Liver (tissue), 9 donors: ENCODE data around the gene PSMC3. TPM values are rescaled to one million over a fixed set of nuclear protein-coding genes. Genes with fewer than 3 reads are reported as not detected.

Experiments used
- DNase-seq: peaks from one replicate; pipeline ENCODE4 v3.0.0-alpha.2; 2017; ENCODE audit warnings: low spot score
- H3K27ac ChIP-seq, 2 donors: one replicate each; pipeline ENCODE4 v1.7.0; 2013; ENCODE audit warnings: inconsistent platforms in 2 of 2, low read length in 2 of 2, control low read depth in 1 of 2, low read depth in 1 of 2, mild to moderate bottlenecking in 1 of 2
- H3K27me3 ChIP-seq, 4 donors: one replicate each; pipeline versions ENCODE4 v1.6.1 to v1.7.0; 2013; ENCODE audit warnings: low read length in 3 of 4, inconsistent platforms in 1 of 4, mild to moderate bottlenecking in 1 of 4, moderate library complexity in 1 of 4; ENCODE audit not compliant: control insufficient read depth in 4 of 4, insufficient read depth in 4 of 4
- H3K36me3 ChIP-seq, 4 donors: one replicate each; pipeline versions ENCODE4 v1.6.1 to v1.7.0; 2013; ENCODE audit warnings: low read length in 3 of 4, mild to moderate bottlenecking in 3 of 4, low read depth in 1 of 4, moderate library complexity in 1 of 4; ENCODE audit not compliant: control insufficient read depth in 4 of 4, insufficient read depth in 3 of 4
- H3K4me1 ChIP-seq, 4 donors: one replicate each; pipeline versions ENCODE4 v1.6.1 to v1.7.0; 2013; ENCODE audit warnings: low read length in 3 of 4, mild to moderate bottlenecking in 3 of 4, moderate library complexity in 1 of 4; ENCODE audit not compliant: control insufficient read depth in 4 of 4, insufficient read depth in 4 of 4
- H3K4me3 ChIP-seq, 3 donors: one replicate each; pipeline versions ENCODE4 v1.6.1 to v1.7.0; 2013; ENCODE audit warnings: low read length in 3 of 3, control low read depth in 1 of 3, low read depth in 1 of 3, mild to moderate bottlenecking in 1 of 3
- H3K9ac ChIP-seq, 2 donors: one replicate each; pipeline ENCODE4 v1.7.0; 2013; ENCODE audit warnings: low read length in 2 of 2, mild to moderate bottlenecking in 2 of 2, moderate library complexity in 2 of 2, control low read depth in 1 of 2, low read depth in 1 of 2
- H3K9me3 ChIP-seq, 4 donors: one replicate each; pipeline versions ENCODE4 v1.6.1 to v1.7.0; 2013; ENCODE audit warnings: low read length in 3 of 4; ENCODE audit not compliant: control insufficient read depth in 4 of 4
- EGR1 ChIP-seq, 2 donors: IDR thresholded peaks; 2 replicates each; pipeline ENCODE4 v1.6.1; 2016 to 2018; ENCODE audit warnings: antibody characterized with exemption in 2 of 2, low read depth in 2 of 2
- FOXA1 ChIP-seq: IDR thresholded peaks from 2 replicates; pipeline ENCODE4 v1.6.1; 2016; ENCODE audit warnings: antibody characterized with exemption
- FOXA2 ChIP-seq: IDR thresholded peaks from 2 replicates; pipeline ENCODE4 v1.6.1; 2016; ENCODE audit warnings: antibody characterized with exemption
- GABPA ChIP-seq, 2 donors: IDR thresholded peaks in 1 of 2; conservative IDR thresholded peaks in 1 of 2; 2 replicates each; pipeline ENCODE4 v1.6.1; 2016; ENCODE audit warnings: antibody characterized with exemption in 2 of 2, mild to moderate bottlenecking in 1 of 2, moderate library complexity in 1 of 2
- HNF4A ChIP-seq, 2 donors: conservative IDR thresholded peaks; 2 replicates each; pipeline ENCODE4 v1.6.1; 2016; ENCODE audit warnings: antibody characterized with exemption in 2 of 2, mild to moderate bottlenecking in 2 of 2
- HNF4G ChIP-seq: IDR thresholded peaks from 2 replicates; pipeline ENCODE4 v1.6.1; 2016; ENCODE audit warnings: antibody characterized with exemption
- JUND ChIP-seq, 2 donors: IDR thresholded peaks; 2 replicates each; pipeline ENCODE4 v1.6.1; 2016; ENCODE audit warnings: antibody characterized with exemption in 2 of 2
- NR2F2 ChIP-seq: IDR thresholded peaks from 2 replicates; pipeline ENCODE4 v1.6.1; 2016; ENCODE audit warnings: antibody characterized with exemption
- RXRA ChIP-seq, 2 donors: IDR thresholded peaks; 2 replicates each; pipeline ENCODE4 v1.6.1; 2017 to 2018; ENCODE audit warnings: antibody characterized with exemption in 2 of 2, mild to moderate bottlenecking in 1 of 2
- SP1 ChIP-seq: IDR thresholded peaks from 2 replicates; pipeline ENCODE4 v1.6.1; 2018; ENCODE audit warnings: antibody characterized with exemption, mild to moderate bottlenecking
- TAF1 ChIP-seq: conservative IDR thresholded peaks from 2 replicates; pipeline ENCODE4 v1.6.1; 2016; ENCODE audit warnings: antibody characterized with exemption, mild to moderate bottlenecking
- ZBTB33 ChIP-seq: IDR thresholded peaks from 2 replicates; pipeline ENCODE4 v1.6.1; 2016; ENCODE audit warnings: antibody characterized with exemption
- WGBS: extraction: QIAGEN DNeasy Blood & Tissue Kit; methylation state at CpG from one replicate; pipeline ENCODE4 v1.1.7; 2013; 5-methylcytosine and 5-hydroxymethylcytosine counted together
- polyA plus RNA-seq, 2 donors: library from polyadenylated mRNA; stranded (reverse) in 1 of 2; unstranded in 1 of 2; fragments of 200-250 nt in 1 of 2; fragments of >200 nt in 1 of 2; fragmentation: Nextera tagmentation in 1 of 2; extraction: Ambion mirVana in 1 of 2; gene quantifications; one replicate each; pipeline versions ENCODE4 v1.2.1 to v1.2.3, GENCODE V29; 2013 to 2015
- total RNA-seq, 2 donors: library from RNA; depleted of rRNA; stranded (reverse); fragments of >200 nt; gene quantifications; one replicate each; pipeline ENCODE4 v1.2.3, GENCODE V29; 2014
- TF ChIP-seq, protein P1 (sequence below): fragments of 150-350 bp; IDR thresholded peaks from 2 replicates; pipeline ENCODE4 v1.5.1; 2017; ENCODE audit warnings: improper control_type of control experiment, low read depth, low read length; ENCODE audit not compliant: missing input control
- TF ChIP-seq, protein P2 (sequence below): IDR thresholded peaks from 2 replicates; pipeline ENCODE4 v1.6.1; 2016; ENCODE audit warnings: antibody characterized with exemption
- TF ChIP-seq, protein P3 (sequence below): IDR thresholded peaks from 2 replicates; pipeline ENCODE4 v1.6.1; 2016; ENCODE audit warnings: antibody characterized with exemption, mild to moderate bottlenecking
- donor health status: healthy.
- donor health status: healthy.
- donor health status: healthy.
- donor health status: healthy.
- donor health status: healthy.

PSMC3 gene
- total and polyA plus RNA-seq, 4 donors = 58.0 to 110 (median 103) TPM

- Histone ChIP-seq H3K36me3 (peaks cover 6 to 50% (median 21%) of the 10 kb centered on the region in 4 donors), H3K9ac (no peak overlapping the region), H3K27me3 (no peaks in the 10 kb centered on the region), H3K4me1 (no peaks in the 10 kb centered on the region), H3K27ac (no peak overlapping the region), H3K9me3 (no peaks in the 10 kb centered on the region), H3K4me3 (no peak overlapping the region)
- 56% methylated on average over 13 of the region's 13 CpGs for WGBS
- DNase-seq = no peak
- TF ChIP-seq, protein P1, sequence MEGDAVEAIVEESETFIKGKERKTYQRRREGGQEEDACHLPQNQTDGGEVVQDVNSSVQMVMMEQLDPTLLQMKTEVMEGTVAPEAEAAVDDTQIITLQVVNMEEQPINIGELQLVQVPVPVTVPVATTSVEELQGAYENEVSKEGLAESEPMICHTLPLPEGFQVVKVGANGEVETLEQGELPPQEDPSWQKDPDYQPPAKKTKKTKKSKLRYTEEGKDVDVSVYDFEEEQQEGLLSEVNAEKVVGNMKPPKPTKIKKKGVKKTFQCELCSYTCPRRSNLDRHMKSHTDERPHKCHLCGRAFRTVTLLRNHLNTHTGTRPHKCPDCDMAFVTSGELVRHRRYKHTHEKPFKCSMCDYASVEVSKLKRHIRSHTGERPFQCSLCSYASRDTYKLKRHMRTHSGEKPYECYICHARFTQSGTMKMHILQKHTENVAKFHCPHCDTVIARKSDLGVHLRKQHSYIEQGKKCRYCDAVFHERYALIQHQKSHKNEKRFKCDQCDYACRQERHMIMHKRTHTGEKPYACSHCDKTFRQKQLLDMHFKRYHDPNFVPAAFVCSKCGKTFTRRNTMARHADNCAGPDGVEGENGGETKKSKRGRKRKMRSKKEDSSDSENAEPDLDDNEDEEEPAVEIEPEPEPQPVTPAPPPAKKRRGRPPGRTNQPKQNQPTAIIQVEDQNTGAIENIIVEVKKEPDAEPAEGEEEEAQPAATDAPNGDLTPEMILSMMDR = no peak
- TF ChIP-seq RXRA (IDR thresholded peaks at IDR 0.05) (no peak), EGR1 (IDR thresholded peaks at IDR 0.05; ENCODE audit: low read depth in 2 of 2) (no peak), JUND (IDR thresholded peaks at IDR 0.05) (no peak), GABPA (IDR thresholded peaks at IDR 0.05 in 1 of 2, conservative IDR thresholded peaks at IDR 0.05 in 1 of 2) (no peak), NR2F2 (no peak), ZBTB33 (no peak), FOXA2 (no peak), SP1 (no peak), HNF4A (conservative IDR thresholded peaks at IDR 0.05) (no peak), TAF1 (no peak), HNF4G (no peak), FOXA1 (no peak)
- TF ChIP-seq, protein P2, sequence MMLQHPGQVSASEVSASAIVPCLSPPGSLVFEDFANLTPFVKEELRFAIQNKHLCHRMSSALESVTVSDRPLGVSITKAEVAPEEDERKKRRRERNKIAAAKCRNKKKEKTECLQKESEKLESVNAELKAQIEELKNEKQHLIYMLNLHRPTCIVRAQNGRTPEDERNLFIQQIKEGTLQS = no peak
- TF ChIP-seq, protein P3, sequence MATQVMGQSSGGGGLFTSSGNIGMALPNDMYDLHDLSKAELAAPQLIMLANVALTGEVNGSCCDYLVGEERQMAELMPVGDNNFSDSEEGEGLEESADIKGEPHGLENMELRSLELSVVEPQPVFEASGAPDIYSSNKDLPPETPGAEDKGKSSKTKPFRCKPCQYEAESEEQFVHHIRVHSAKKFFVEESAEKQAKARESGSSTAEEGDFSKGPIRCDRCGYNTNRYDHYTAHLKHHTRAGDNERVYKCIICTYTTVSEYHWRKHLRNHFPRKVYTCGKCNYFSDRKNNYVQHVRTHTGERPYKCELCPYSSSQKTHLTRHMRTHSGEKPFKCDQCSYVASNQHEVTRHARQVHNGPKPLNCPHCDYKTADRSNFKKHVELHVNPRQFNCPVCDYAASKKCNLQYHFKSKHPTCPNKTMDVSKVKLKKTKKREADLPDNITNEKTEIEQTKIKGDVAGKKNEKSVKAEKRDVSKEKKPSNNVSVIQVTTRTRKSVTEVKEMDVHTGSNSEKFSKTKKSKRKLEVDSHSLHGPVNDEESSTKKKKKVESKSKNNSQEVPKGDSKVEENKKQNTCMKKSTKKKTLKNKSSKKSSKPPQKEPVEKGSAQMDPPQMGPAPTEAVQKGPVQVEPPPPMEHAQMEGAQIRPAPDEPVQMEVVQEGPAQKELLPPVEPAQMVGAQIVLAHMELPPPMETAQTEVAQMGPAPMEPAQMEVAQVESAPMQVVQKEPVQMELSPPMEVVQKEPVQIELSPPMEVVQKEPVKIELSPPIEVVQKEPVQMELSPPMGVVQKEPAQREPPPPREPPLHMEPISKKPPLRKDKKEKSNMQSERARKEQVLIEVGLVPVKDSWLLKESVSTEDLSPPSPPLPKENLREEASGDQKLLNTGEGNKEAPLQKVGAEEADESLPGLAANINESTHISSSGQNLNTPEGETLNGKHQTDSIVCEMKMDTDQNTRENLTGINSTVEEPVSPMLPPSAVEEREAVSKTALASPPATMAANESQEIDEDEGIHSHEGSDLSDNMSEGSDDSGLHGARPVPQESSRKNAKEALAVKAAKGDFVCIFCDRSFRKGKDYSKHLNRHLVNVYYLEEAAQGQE = no peak
These were observed 10.2 kb downstream of the PSMC3 start for GRCh38 chr11:47415949-47416472.
